ENCODE results near the gene FGF22.

- TF ChIP-seq, protein P1, sequence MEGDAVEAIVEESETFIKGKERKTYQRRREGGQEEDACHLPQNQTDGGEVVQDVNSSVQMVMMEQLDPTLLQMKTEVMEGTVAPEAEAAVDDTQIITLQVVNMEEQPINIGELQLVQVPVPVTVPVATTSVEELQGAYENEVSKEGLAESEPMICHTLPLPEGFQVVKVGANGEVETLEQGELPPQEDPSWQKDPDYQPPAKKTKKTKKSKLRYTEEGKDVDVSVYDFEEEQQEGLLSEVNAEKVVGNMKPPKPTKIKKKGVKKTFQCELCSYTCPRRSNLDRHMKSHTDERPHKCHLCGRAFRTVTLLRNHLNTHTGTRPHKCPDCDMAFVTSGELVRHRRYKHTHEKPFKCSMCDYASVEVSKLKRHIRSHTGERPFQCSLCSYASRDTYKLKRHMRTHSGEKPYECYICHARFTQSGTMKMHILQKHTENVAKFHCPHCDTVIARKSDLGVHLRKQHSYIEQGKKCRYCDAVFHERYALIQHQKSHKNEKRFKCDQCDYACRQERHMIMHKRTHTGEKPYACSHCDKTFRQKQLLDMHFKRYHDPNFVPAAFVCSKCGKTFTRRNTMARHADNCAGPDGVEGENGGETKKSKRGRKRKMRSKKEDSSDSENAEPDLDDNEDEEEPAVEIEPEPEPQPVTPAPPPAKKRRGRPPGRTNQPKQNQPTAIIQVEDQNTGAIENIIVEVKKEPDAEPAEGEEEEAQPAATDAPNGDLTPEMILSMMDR (IDR thresholded peaks at IDR 0.05; ENCODE audit: control extremely low read depth in 1 of 3, insufficient read depth in 1 of 3, low read depth in 1 of 3, low read length in 3 of 3), result no peak
- no peak for TF ChIP-seq POLR2A (IDR thresholded peaks at IDR 0.05; ENCODE audit: control extremely low read depth in 1 of 2, low read depth in 2 of 2, low read length in 2 of 2)
- TF ChIP-seq RAD21 (IDR thresholded peaks at IDR 0.05 in 1 of 2, conservative IDR thresholded peaks at IDR 0.05 in 1 of 2; ENCODE audit: low read depth in 2 of 2, low read length in 2 of 2), result no peak
- TF ChIP-seq CHD2 (IDR thresholded peaks at IDR 0.05; ENCODE audit: low read length), result no peak
- no peak for TF ChIP-seq EZH2 (IDR thresholded peaks at IDR 0.05; ENCODE audit: low read depth, low read length, severe bottlenecking)
- TF ChIP-seq TAF1 (IDR thresholded peaks at IDR 0.05; ENCODE audit: low read depth, low read length), result no peak
- no peak for TF ChIP-seq ATF3 (IDR thresholded peaks at IDR 0.05; ENCODE audit: insufficient read depth, low read depth, low read length)
Observed at GRCh38 chr19:640606-641189, 1.0 kb downstream of the FGF22 start.
